ENCODE measurements around the gene ABCC1.

Gene ABCC1

GRCh38 chr16:15960124-15960971, 10.9 kb downstream of the ABCC1 start:
- Histone ChIP-seq H2AFZ (ENCODE audit: low read depth, low read length, severe bottlenecking) (no peak overlapping the region), H3K79me2 (ENCODE audit: insufficient read depth, low read length) (peaks cover 98% of the 10 kb centered on the region), H3K27me3 (ENCODE audit: low read length) (no peaks in the 10 kb centered on the region), H3K27ac (ENCODE audit: low read depth, low read length) (no peak overlapping the region), H4K20me1 (ENCODE audit: low read depth, low read length) (peaks cover 3% of the 10 kb centered on the region; the same call in 1 of the 2 replicates), H3K36me3 (ENCODE audit: low read length) (peaks cover 10% of the 10 kb centered on the region; the same call in 1 of the 2 replicates), H3F3A (ENCODE audit: insufficient read depth) (peaks cover 11% of the 10 kb centered on the region; the same call in 1 of the 2 replicates), H3K9me3 (ENCODE audit: insufficient read depth, low read length) (0 out of 2 replicates have a peak, but pooled peaks cover 11% of the 10 kb centered on the region), H3K4me3 (ENCODE audit: insufficient read depth, low read length, poor library complexity, severe bottlenecking) (no peak overlapping the region), H3K4me2 (ENCODE audit: low read depth, low read length, poor library complexity, severe bottlenecking) (no peak overlapping the region), H3K9ac (ENCODE audit: low read length) (no peak overlapping the region), H3K9me2 (replicated peaks; ENCODE audit: insufficient read depth, low read length) (no peaks in the 10 kb centered on the region)
- no peak for TF ChIP-seq CTCF (IDR thresholded peaks at IDR 0.05; ENCODE audit: insufficient read depth, low read length, poor library complexity, severe bottlenecking)
- TF ChIP-seq EZH2phosphoT487 (conservative IDR thresholded peaks at IDR 0.05; ENCODE audit: low read length): no peak

- Histone ChIP-seq H3F3A (ENCODE audit: insufficient read depth) (peaks cover 11% of the 10 kb centered on the region; the same call in 1 of the 2 replicates), H3K36me3 (ENCODE audit: low read length) (peaks cover 10% of the 10 kb centered on the region; the same call in 1 of the 2 replicates), H3K9me3 (ENCODE audit: insufficient read depth, low read length) (0 out of 2 replicates have a peak, but pooled peaks cover 11% of the 10 kb centered on the region), H3K27ac (ENCODE audit: low read depth, low read length) (no peak overlapping the region), H3K79me2 (ENCODE audit: insufficient read depth, low read length) (peaks cover 98% of the 10 kb centered on the region), H2AFZ (ENCODE audit: low read depth, low read length, severe bottlenecking) (no peak overlapping the region), H3K27me3 (ENCODE audit: low read length) (no peaks in the 10 kb centered on the region), H3K9me2 (replicated peaks; ENCODE audit: insufficient read depth, low read length) (no peaks in the 10 kb centered on the region), H3K4me2 (ENCODE audit: low read depth, low read length, poor library complexity, severe bottlenecking) (no peak overlapping the region), H3K9ac (ENCODE audit: low read length) (no peak overlapping the region), H3K4me3 (ENCODE audit: insufficient read depth, low read length, poor library complexity, severe bottlenecking) (no peak overlapping the region), H4K20me1 (ENCODE audit: low read depth, low read length) (peaks cover 3% of the 10 kb centered on the region; the same call in 1 of the 2 replicates)
- TF ChIP-seq CTCF (IDR thresholded peaks at IDR 0.05; ENCODE audit: insufficient read depth, low read length, poor library complexity, severe bottlenecking): no peak
- TF ChIP-seq EZH2phosphoT487 (conservative IDR thresholded peaks at IDR 0.05; ENCODE audit: low read length): no peak
These were observed 11.7 kb downstream of the ABCC1 start for GRCh38 chr16:15961060-15961511.

DNA sequence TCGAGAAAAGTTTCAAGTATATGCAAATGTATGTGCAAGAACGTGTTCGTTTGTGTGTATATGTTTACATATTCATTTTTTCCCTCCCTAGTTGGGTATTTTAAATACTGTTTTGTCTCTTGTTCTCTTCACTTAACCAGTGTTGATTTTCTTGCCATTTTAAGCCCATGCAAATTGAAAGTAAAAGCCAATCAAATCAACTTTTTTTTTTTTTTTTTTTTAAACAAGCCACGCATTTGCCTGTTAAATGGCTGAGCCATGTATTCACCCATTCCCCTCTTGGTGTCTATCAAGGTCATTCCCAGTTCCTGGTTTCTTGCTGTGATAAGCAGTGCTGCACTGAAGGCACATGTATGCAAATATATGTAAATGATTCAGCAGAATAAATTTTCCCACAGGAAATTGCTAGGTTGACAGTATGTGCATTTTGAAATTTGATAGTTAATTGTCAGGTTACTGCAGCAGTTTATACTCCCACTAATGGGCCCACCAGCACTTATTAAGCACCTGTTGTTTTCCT, 12.2 kb downstream of the ABCC1 start:
- no peak overlapping the region for H3K9ac ChIP-seq (ENCODE audit: low read length)
- 0 out of 2 replicates have a peak, but pooled peaks cover 11% of the 10 kb centered on the region for H3K9me3 ChIP-seq (ENCODE audit: insufficient read depth, low read length)
- peaks cover 3% of the 10 kb centered on the region; the same call in 1 of the 2 replicates for H4K20me1 ChIP-seq (ENCODE audit: low read depth, low read length)
- H3K9me2 ChIP-seq (replicated peaks; ENCODE audit: insufficient read depth, low read length): no peaks in the 10 kb centered on the region
- no peak overlapping the region for H2AFZ ChIP-seq (ENCODE audit: low read depth, low read length, severe bottlenecking)
- H3K36me3 ChIP-seq (ENCODE audit: low read length): peaks cover 10% of the 10 kb centered on the region; the same call in 1 of the 2 replicates
- no peak overlapping the region for H3K4me2 ChIP-seq (ENCODE audit: low read depth, low read length, poor library complexity, severe bottlenecking)
- H3K27me3 ChIP-seq (ENCODE audit: low read length): no peaks in the 10 kb centered on the region
- H3F3A ChIP-seq (ENCODE audit: insufficient read depth): peaks cover 11% of the 10 kb centered on the region; the same call in 1 of the 2 replicates
- H3K79me2 ChIP-seq (ENCODE audit: insufficient read depth, low read length): peaks cover 98% of the 10 kb centered on the region
- no peak overlapping the region for H3K27ac ChIP-seq (ENCODE audit: low read depth, low read length)
- H3K4me3 ChIP-seq (ENCODE audit: insufficient read depth, low read length, poor library complexity, severe bottlenecking): no peak overlapping the region
- TF ChIP-seq EZH2phosphoT487 (conservative IDR thresholded peaks at IDR 0.05; ENCODE audit: low read length): no peak
- TF ChIP-seq CTCF (IDR thresholded peaks at IDR 0.05; ENCODE audit: insufficient read depth, low read length, poor library complexity, severe bottlenecking): no peak

All from SU-DHL-6 (cell line).